CD4-positive, CD25-positive, alpha-beta regulatory T cell (primary cell): Measurements from ENCODE around the gene CCNT2. TPM values are rescaled to one million over a fixed set of nuclear protein-coding genes. Genes with fewer than 3 reads are reported as not detected.

Experiments
- ATAC-seq, 2 donors: fragments of 150-1000 bp; cut with Tn5 transposase; one replicate each; pipeline ENCODE4 v1.10.0; 2021; ENCODE audit warnings: low read depth in 2 of 2, moderate number of reproducible peaks in 2 of 2, moderate library complexity in 1 of 2
- DNase-seq, 3 donors: peaks; one replicate each; pipeline versions ENCODE4 v3.0.0 to v3.0.0-alpha.2; 2012 to 2022; ENCODE audit warnings: mixed read lengths in 1 of 3
- H3K27ac ChIP-seq: one replicate; pipeline ENCODE4 v1.7.0; 2013; ENCODE audit warnings: mild to moderate bottlenecking, low read length; ENCODE audit not compliant: insufficient read depth, poor library complexity, severe bottlenecking
- H3K27me3 ChIP-seq: one replicate; pipeline ENCODE4 v1.7.0; 2013; ENCODE audit warnings: low read length; ENCODE audit not compliant: control insufficient read depth, insufficient read depth
- H3K36me3 ChIP-seq: one replicate; pipeline ENCODE4 v1.7.0; 2013; ENCODE audit warnings: mild to moderate bottlenecking, low read length, moderate library complexity; ENCODE audit not compliant: control insufficient read depth, insufficient read depth
- H3K4me1 ChIP-seq: 2 replicates; pipeline ENCODE4 v1.7.0; 2013; ENCODE audit warnings: mild to moderate bottlenecking, low read length; ENCODE audit not compliant: insufficient read depth, control insufficient read depth, poor library complexity, severe bottlenecking
- H3K4me3 ChIP-seq: one replicate; pipeline ENCODE4 v1.7.0; 2013; ENCODE audit warnings: low read depth, mild to moderate bottlenecking, low read length, moderate library complexity
- H3K9me3 ChIP-seq, 2 experiments: 1 replicate in 1 of 2; 2 replicates in 1 of 2; pipeline ENCODE4 v1.7.0; 2013; ENCODE audit warnings: low read length in 2 of 2, mild to moderate bottlenecking in 1 of 2, moderate library complexity in 1 of 2; ENCODE audit not compliant: control insufficient read depth in 2 of 2
- H3K27ac Mint-ChIP-seq, 3 donors: one replicate each; pipeline ENCODE4 v1.8.0; 2020 to 2022; ENCODE audit warnings: mild to moderate bottlenecking in 3 of 3, mixed read lengths in 3 of 3, moderate library complexity in 2 of 3
- H3K27me3 Mint-ChIP-seq: one replicate; pipeline ENCODE4 v1.8.0; 2022; ENCODE audit warnings: mild to moderate bottlenecking, mixed read lengths
- H3K36me3 Mint-ChIP-seq: one replicate; pipeline ENCODE4 v1.8.0; 2020; ENCODE audit warnings: mixed read lengths
- H3K4me1 Mint-ChIP-seq, 4 donors: one replicate each; pipeline ENCODE4 v1.8.0; 2020 to 2022; ENCODE audit warnings: mixed read lengths in 4 of 4, mild to moderate bottlenecking in 1 of 4
- H3K4me3 Mint-ChIP-seq, 4 donors: one replicate each; pipeline ENCODE4 v1.8.0; 2020 to 2022; ENCODE audit warnings: mild to moderate bottlenecking in 4 of 4, mixed read lengths in 4 of 4, moderate library complexity in 3 of 4
- H3K9me3 Mint-ChIP-seq, 7 donors: one replicate each; pipeline ENCODE4 v1.8.0; 2020 to 2022; ENCODE audit warnings: mixed read lengths in 7 of 7, mild to moderate bottlenecking in 3 of 7, moderate library complexity in 2 of 7
- polyA plus RNA-seq, 4 donors: library from polyadenylated mRNA; unstranded; fragments of 300-500 nt; fragmentation: Illumina TruSeq; gene quantifications; one replicate each; pipeline ENCODE4 v1.2.3, GENCODE V29; 2021
- total RNA-seq: library from RNA; stranded (reverse); gene quantifications from one replicate; pipeline ENCODE4 v1.2.3, GENCODE V29; 2022

CCNT2 gene
- total and polyA plus RNA-seq, 5 donors from 2014 or later: 18.1 to 71.2 (median 26.2) TPM

GRCh38 chr2:134980639-134981038, 62.0 kb downstream of the CCNT2 start:
- H3K27me3 Mint-ChIP-seq: peaks cover 10% of the 10 kb centered on the region
- H3K9me3 Mint-ChIP-seq: peaks cover 0 to 9% (median 5%) of the 10 kb centered on the region in 7 donors
- no peak overlapping the region for H3K4me3 Mint-ChIP-seq

GRCh38 chr2:134982603-134983002, 64.0 kb downstream of the CCNT2 start:
- no peak overlapping the region for H3K4me3 Mint-ChIP-seq
- peaks cover 4% of the 10 kb centered on the region for H3K27me3 ChIP-seq
- H3K4me3 ChIP-seq: no peak overlapping the region
- H3K27me3 Mint-ChIP-seq: peaks cover 18% of the 10 kb centered on the region
- no peak overlapping the region for H3K27ac Mint-ChIP-seq
- H3K4me1 ChIP-seq: no peaks in the 10 kb centered on the region
- H3K36me3 Mint-ChIP-seq: peaks cover 7% of the 10 kb centered on the region
- H3K36me3 ChIP-seq: no peaks in the 10 kb centered on the region
- DNase-seq: no peak
- no peak overlapping the region for H3K27ac ChIP-seq
- ATAC-seq: no peak
- peaks cover 0 to 10% (median 5%) of the 10 kb centered on the region in 7 donors for H3K9me3 Mint-ChIP-seq
- H3K4me1 Mint-ChIP-seq: no peaks in the 10 kb centered on the region
- peaks cover 0 to 9% of the 10 kb centered on the region in 2 experiments for H3K9me3 ChIP-seq

More at GRCh38 chr2:134980639-134981038, 62.0 kb downstream of the CCNT2 start:
- Mint-ChIP-seq H3K36me3 (peaks cover 7% of the 10 kb centered on the region), H3K27ac (no peak overlapping the region), H3K4me1 (no peaks in the 10 kb centered on the region)
- no peaks in the 10 kb centered on the region for H3K4me1 ChIP-seq
- DNase-seq: no peak
- H3K27ac ChIP-seq: no peak overlapping the region
- no peak for ATAC-seq
- peaks cover 0 to 9% of the 10 kb centered on the region in 2 experiments for H3K9me3 ChIP-seq
- peaks cover 2% of the 10 kb centered on the region for H3K27me3 ChIP-seq
- H3K36me3 ChIP-seq: no peaks in the 10 kb centered on the region
- no peak overlapping the region for H3K4me3 ChIP-seq

DNA sequence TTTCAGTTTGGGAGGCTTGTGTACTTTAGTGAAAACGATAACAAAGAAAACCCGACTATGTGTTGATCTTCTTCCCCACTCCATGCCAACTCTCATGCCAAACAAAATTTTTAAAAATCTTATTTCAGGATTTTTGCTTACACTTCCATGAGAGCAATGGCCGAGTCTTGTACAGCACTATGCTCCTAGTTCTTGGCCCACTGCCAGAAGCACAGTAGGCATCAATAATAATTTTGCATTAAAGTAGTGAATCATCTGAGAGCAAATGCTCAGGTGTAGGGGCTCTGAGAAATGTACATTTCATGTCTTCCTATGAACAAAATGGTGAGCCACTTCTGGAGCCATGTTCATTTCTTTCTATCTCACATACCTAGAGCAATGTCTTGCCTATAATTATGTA, 66.4 kb downstream of the CCNT2 start:
- H3K27me3 Mint-ChIP-seq: peaks cover 23% of the 10 kb centered on the region
- H3K9me3 ChIP-seq: peaks cover 0 to 9% of the 10 kb centered on the region in 2 experiments
- H3K27me3 ChIP-seq: peaks cover 2% of the 10 kb centered on the region

GRCh38 chr2:134988994-134989605, 70.5 kb downstream of the CCNT2 start:
- peaks cover 2% of the 10 kb centered on the region for H3K27me3 ChIP-seq

More for the DNA sequence above, 66.4 kb downstream of the CCNT2 start:
- Histone ChIP-seq H3K36me3 (no peaks in the 10 kb centered on the region), H3K4me1 (no peaks in the 10 kb centered on the region), H3K4me3 (no peak overlapping the region), H3K27ac (no peak overlapping the region)
- ATAC-seq: no peak
- peaks cover 4% of the 10 kb centered on the region for H3K36me3 Mint-ChIP-seq
- H3K27ac Mint-ChIP-seq: no peak overlapping the region
- H3K9me3 Mint-ChIP-seq: peaks cover 0 to 9% (median 5%) of the 10 kb centered on the region in 7 donors
- H3K4me3 Mint-ChIP-seq: no peak overlapping the region
- no peak for DNase-seq
- no peaks in the 10 kb centered on the region for H3K4me1 Mint-ChIP-seq

GRCh38 chr2:134999521-134999920, 80.9 kb downstream of the CCNT2 start:
- H3K4me1 ChIP-seq: peaks cover 5% of the 10 kb centered on the region
- DNase-seq: no peak
- no peak overlapping the region for H3K4me3 ChIP-seq
- H3K4me3 Mint-ChIP-seq: no peak overlapping the region
- H3K27ac Mint-ChIP-seq: no peak overlapping the region
- no peaks in the 10 kb centered on the region for H3K36me3 ChIP-seq
- no peak overlapping the region for H3K27ac ChIP-seq
- ATAC-seq: no peak
- peaks cover 26% of the 10 kb centered on the region for H3K27me3 Mint-ChIP-seq
- peaks cover 0 to 2% (median 0%) of the 10 kb centered on the region in 7 donors for H3K9me3 Mint-ChIP-seq
- H3K9me3 ChIP-seq: no peaks in the 10 kb centered on the region
- H3K27me3 ChIP-seq: no peaks in the 10 kb centered on the region
- peaks cover 0 to 4% (median 2%) of the 10 kb centered on the region in 4 donors for H3K4me1 Mint-ChIP-seq
- no peaks in the 10 kb centered on the region for H3K36me3 Mint-ChIP-seq

More at GRCh38 chr2:134988994-134989605, 70.5 kb downstream of the CCNT2 start:
- DNase-seq (peak in 2 of 3 donors; percentile 31 to 33), ATAC-seq (peak in 1 of 2 donors; percentile 31)
- H3K9me3 Mint-ChIP-seq: peaks cover 0 to 8% (median 2%) of the 10 kb centered on the region in 7 donors
- no peak overlapping the region for H3K27ac Mint-ChIP-seq
- H3K36me3 ChIP-seq: no peaks in the 10 kb centered on the region
- H3K4me1 Mint-ChIP-seq: no peaks in the 10 kb centered on the region
- no peak overlapping the region for H3K4me3 Mint-ChIP-seq
- H3K4me3 ChIP-seq: no peak overlapping the region
- H3K27ac ChIP-seq: no peak overlapping the region
- no peaks in the 10 kb centered on the region for H3K4me1 ChIP-seq
- peaks cover 36% of the 10 kb centered on the region for H3K27me3 Mint-ChIP-seq
- H3K36me3 Mint-ChIP-seq: peaks cover 2% of the 10 kb centered on the region
- peaks cover 0 to 9% of the 10 kb centered on the region in 2 experiments for H3K9me3 ChIP-seq

DNA sequence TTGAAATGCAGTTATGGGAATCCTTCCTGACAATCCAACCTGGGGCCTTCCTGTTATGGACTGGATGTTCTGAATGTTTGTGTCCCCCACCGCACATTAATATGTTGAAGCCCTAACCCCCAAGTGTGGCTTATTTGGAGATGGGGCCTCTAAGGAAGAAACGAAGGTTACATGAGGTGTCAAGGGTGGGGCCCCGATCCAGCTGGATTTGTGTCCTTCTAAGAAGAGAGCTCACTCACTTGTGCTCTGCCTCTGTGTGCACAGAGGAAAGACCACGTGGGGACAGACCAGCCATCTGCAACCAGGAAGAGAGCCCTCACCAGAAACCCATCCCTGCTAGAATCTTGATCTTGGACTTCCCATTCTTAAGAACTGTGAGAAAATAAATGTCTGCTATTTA, 84.2 kb downstream of the CCNT2 start:
- Mint-ChIP-seq H3K4me3 (no peak overlapping the region), H3K9me3 (no peaks in the 10 kb centered on the region), H3K27ac (peak overlapping the region in 1 of 3 donors; percentile 48), H3K27me3 (peaks cover 27% of the 10 kb centered on the region), H3K36me3 (no peaks in the 10 kb centered on the region), H3K4me1 (peaks cover 0 to 4% (median 2%) of the 10 kb centered on the region in 4 donors)
- no peak overlapping the region for H3K4me3 ChIP-seq
- no peak for DNase-seq
- H3K36me3 ChIP-seq: no peaks in the 10 kb centered on the region
- no peak for ATAC-seq
- no peaks in the 10 kb centered on the region for H3K9me3 ChIP-seq
- H3K27me3 ChIP-seq: peaks cover 3% of the 10 kb centered on the region
- peaks cover 5% of the 10 kb centered on the region for H3K4me1 ChIP-seq
- no peak overlapping the region for H3K27ac ChIP-seq

GRCh38 chr2:135004005-135004746, 85.6 kb downstream of the CCNT2 start:
- H3K9me3 ChIP-seq: no peaks in the 10 kb centered on the region

More at GRCh38 chr2:135004005-135004746, 85.6 kb downstream of the CCNT2 start:
- H3K36me3 Mint-ChIP-seq: no peaks in the 10 kb centered on the region
- H3K9me3 Mint-ChIP-seq: peaks cover 0 to 2% (median 0%) of the 10 kb centered on the region in 7 donors
- DNase-seq (peak; percentile 47 to 63 (median 62)), ATAC-seq (peak; percentile 88 to 90)
- H3K27me3 Mint-ChIP-seq: peaks cover 27% of the 10 kb centered on the region
- Histone ChIP-seq H3K4me3 (no peak overlapping the region), H3K27me3 (peaks cover 3% of the 10 kb centered on the region), H3K4me1 (peaks cover 5% of the 10 kb centered on the region), H3K36me3 (no peaks in the 10 kb centered on the region), H3K27ac (no peak overlapping the region)
- peaks cover 0 to 4% (median 2%) of the 10 kb centered on the region in 4 donors for H3K4me1 Mint-ChIP-seq
- H3K4me3 Mint-ChIP-seq: no peak overlapping the region
- no peak overlapping the region for H3K27ac Mint-ChIP-seq
